Fibroblast of skin of right biceps (primary cell): Measurements from ENCODE around the gene NR3C2.
"Not testable (repeated sequence)": the region's sequence is repeated elsewhere in the genome, so short reads cannot be mapped to it uniquely, and the experiment has no call there.

Experiments
- DNase-seq: peaks from one replicate; pipeline ENCODE4 v3.0.0-alpha.2; 2013

The NR3C2 gene

GRCh38 chr4:148364525-148364924, 77.7 kb downstream of the NR3C2 start:
- DNase-seq, result no peak

GRCh38 chr4:148359769-148360168, 82.4 kb downstream of the NR3C2 start:
- DNase-seq, result no peak

- no peak for DNase-seq
These were observed 86.6 kb downstream of the NR3C2 start for GRCh38 chr4:148355442-148356123.

GRCh38 chr4:148354186-148354585, 88.0 kb downstream of the NR3C2 start:
- DNase-seq, result no peak

- no peak for DNase-seq
These were observed 88.6 kb downstream of the NR3C2 start for GRCh38 chr4:148353571-148353970.

- no peak for DNase-seq
These were observed 93.1 kb downstream of the NR3C2 start for GRCh38 chr4:148349153-148349552.

- DNase-seq, result no peak
These were observed 95.6 kb downstream of the NR3C2 start for GRCh38 chr4:148346657-148347056.

GRCh38 chr4:148345509-148345908, 96.7 kb downstream of the NR3C2 start:
- DNase-seq, result no peak

- no peak for DNase-seq
These were observed 97.3 kb downstream of the NR3C2 start for GRCh38 chr4:148344941-148345340.

- DNase-seq, result no peak
These were observed 97.9 kb downstream of the NR3C2 start for GRCh38 chr4:148344352-148344751.

GRCh38 chr4:148341980-148342800, 100.0 kb downstream of the NR3C2 start:
- no peak for DNase-seq

GRCh38 chr4:148335133-148335532, 107.1 kb downstream of the NR3C2 start:
- no peak for DNase-seq

- DNase-seq, result no peak
These were observed 108.9 kb downstream of the NR3C2 start for GRCh38 chr4:148333265-148333664.

- no peak for DNase-seq
These were observed 109.7 kb downstream of the NR3C2 start for GRCh38 chr4:148332486-148332885.

GRCh38 chr4:148330724-148331123, 111.5 kb downstream of the NR3C2 start:
- DNase-seq, result no peak

- DNase-seq, result no peak
These were observed 112.1 kb downstream of the NR3C2 start for GRCh38 chr4:148330161-148330560.

- no peak for DNase-seq
These were observed 112.5 kb downstream of the NR3C2 start for GRCh38 chr4:148329751-148330150.

- DNase-seq, result no peak
These were observed 114.5 kb downstream of the NR3C2 start for GRCh38 chr4:148327683-148328082.

GRCh38 chr4:148323316-148323715, 118.9 kb downstream of the NR3C2 start:
- DNase-seq, result not testable (repeated sequence)

GRCh38 chr4:148315049-148315448, 127.2 kb downstream of the NR3C2 start:
- peak; percentile 55 for DNase-seq

- DNase-seq, result no peak
These were observed 129.2 kb downstream of the NR3C2 start for GRCh38 chr4:148312956-148313490.

- DNase-seq, result peak; percentile 3
These were observed 130.7 kb downstream of the NR3C2 start for GRCh38 chr4:148311526-148311925.

- no peak for DNase-seq
These were observed 131.5 kb downstream of the NR3C2 start for GRCh38 chr4:148310756-148311155.

- DNase-seq, result no peak
These were observed 136.5 kb downstream of the NR3C2 start for GRCh38 chr4:148305751-148306150.
